OCI-M1 (cell line): ENCODE measurements around the gene SEC22B.
"Not testable (repeated sequence)": the region's sequence is repeated elsewhere in the genome, so short reads cannot be mapped to it uniquely, and the experiment has no call there.

Experiments used
- DNase-seq: peaks from one replicate; lab custom pipeline; 2025; lab: John Stamatoyannopoulos, UW

SEC22B gene

DNA sequence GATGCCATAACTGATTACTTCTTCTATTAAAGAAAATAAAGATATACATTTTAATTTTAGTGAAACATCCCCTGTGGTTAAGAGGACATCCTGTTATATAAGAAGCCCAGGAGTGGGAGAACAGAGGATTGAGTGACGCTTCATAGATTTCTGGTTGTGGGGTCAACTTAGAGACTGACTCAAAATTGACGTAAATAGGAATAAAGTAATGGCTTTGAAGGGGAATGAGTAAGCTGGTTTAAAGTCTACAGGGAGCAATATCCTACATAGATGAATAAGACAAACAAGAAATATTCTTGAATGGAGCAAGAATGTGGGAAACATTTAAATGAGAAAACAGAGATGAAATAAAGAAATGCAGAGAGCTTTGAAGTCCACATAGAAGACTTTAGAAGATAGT lies 60.2 kb downstream of the SEC22B start:
- not testable (repeated sequence) for DNase-seq

DNA sequence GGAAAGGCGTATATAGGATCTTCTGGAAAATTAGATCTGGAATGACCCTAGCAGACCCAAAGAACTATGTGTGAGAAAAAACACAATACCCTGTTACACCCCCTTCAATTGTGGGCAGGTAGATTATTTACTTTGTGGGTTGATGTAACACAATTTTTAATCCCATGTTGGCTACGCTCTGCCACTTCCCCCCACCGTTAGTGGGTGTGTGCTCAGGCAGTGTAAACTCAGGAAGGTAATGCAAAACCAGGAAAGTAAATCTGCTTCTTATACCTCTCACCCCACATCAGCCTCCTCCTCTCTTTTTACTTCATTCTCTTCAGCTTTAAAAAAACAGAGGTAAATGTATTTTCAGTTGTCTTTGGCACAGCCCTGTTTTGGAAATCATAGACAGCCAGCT lies 63.2 kb downstream of the SEC22B start:
- not testable (repeated sequence) for DNase-seq

DNA sequence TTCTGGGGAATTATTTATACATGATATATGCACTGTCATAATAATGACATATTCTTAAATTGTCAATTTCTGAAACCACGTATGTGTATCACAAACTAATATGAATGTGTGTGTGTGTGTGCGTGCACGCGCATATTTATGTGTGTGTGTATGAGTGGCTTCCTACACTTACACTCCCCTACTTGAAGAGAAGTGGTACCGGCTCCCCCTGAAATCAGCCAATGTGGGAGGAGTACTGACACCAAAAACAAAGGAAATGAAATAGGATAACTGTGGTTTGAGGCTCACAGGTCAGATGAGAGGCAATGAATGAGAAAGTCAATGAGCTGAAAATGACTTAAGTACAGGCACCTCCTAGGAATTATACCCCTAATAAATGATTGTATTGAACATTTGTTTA lies 64.1 kb downstream of the SEC22B start:
- not testable (repeated sequence) for DNase-seq

DNA sequence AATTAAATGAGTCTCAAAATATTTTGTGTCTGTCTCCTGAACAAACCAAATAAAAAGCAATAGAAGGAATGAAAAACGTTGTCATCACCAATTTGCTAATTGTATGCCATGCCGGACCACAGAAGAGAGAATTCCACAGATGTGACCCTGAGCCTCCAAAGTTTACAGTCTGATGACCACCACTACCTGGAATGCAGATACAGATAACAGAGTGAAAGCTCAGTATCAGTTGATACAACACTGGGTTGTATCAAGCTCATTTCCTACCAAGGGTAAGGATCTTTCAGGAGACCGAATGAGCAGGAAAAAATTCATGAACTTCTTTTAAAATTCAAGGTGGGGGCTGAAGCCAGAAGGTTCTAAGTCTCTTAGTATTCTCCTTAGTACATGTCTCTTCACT lies 64.5 kb downstream of the SEC22B start:
- DNase-seq, result not testable (repeated sequence)

DNA sequence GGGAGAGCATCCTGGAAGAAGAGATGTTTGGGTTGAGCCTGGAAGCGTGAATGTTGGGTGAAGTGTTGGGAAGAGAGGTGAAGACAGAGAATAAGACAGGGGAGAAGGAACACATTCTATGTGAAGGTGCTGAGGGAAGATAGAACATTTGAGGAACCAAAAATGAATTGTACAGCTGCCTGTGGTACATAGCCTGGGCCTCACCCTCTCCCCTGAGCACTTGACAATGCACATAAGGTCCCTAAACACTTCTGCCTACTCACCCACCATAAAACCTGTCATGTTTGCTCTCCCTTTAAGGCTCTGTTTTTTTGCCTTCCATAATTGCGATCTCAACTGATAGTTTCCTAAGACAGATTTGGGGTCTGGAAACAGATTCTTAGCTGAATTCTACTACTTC lies 65.3 kb downstream of the SEC22B start:
- not testable (repeated sequence) for DNase-seq

DNA sequence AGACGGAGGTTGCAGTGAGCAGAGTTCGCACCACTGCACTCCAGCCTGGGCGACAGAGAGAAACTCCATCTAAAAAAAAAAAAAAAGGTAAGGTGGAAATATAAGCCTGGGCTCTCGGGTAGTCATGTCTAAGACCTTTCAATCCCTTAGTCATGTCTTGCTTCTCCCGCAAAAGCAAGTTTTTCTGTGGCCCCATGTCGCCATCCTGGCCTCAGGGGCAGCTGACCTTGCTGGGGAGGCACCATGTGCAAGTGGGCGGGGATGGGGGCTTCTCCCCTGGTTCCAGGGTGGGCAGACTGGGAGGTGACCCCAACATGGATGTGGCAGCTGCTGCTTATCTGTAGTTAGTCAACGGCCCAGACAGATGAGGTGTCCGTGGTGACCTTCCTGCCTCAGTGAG lies 66.7 kb downstream of the SEC22B start:
- not testable (repeated sequence) for DNase-seq

DNA sequence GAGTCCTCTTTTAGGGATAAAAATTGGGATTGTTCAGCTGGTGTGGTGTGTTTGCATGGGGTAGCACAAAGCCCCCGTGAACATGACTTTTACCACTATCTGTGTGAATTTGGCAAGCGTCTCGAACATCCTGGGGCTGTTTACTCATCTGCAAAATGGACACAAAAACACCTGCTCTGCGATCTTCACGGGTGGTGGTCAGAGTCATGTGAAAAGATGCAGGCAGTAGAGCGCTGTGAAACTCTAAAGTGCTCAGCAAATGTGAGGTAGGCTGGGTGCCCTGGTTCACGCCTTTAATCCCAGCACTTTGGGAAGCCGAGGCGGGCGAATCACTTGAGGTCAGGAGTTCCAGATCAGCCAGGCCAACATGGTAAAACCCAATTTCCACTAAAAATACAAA lies 67.1 kb downstream of the SEC22B start:
- not testable (repeated sequence) for DNase-seq

DNA sequence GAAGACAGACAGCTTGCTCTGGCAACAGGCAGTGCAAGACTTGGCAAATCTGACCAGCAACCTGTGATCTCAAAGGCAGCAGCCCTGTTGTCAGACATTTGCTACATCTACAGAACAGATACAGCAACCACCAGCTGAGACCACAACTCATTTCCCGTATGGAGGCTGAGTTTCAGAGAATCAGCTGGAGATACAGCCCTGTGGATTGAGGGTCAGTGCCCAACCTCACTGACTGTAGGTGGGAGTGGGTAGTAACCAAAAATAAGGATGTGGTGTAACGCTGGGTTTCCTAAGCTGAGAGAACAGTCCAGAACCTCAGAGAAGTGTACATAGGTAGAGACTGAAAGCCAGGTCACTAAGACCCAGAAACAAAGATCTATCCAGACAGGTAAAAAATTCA lies 71.0 kb downstream of the SEC22B start:
- not testable (repeated sequence) for DNase-seq

DNA sequence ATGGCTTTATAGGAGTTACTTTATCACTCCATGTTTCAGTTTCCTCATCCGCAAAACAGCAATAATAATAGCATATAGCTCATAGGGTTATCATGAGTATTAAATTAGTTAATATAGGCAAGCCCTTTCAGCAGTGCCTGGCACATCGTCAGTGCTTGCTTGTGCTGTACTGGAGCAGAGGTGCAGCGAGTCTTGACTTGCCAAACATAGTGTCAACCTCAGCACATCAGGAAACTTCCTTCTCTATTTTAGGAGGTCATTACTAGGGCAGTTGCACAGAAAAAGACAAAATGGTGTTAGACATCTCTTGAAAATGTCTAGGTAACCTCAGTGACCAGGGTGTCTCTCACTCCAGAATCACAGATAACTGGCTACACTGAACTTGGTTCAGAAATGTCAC lies 72.6 kb downstream of the SEC22B start:
- DNase-seq, result not testable (repeated sequence)

DNA sequence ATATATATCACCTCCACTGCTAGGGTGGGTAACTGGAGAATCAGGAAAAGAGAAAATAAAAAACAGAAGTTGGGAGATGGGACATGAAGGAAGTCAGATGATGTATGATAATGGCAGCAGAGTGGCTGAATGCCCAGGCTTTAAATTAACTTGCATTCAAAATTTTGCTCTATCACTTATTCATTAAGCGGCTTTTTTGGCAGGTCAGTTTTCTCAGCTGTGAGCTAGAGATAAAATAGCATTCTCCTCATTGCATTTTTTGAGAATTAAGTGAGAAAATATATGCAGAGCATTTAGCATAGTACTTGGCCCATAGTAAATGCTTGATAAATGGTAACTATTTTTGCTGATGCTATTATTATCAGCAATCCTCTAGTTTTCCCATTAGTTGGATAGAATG lies 74.7 kb downstream of the SEC22B start:
- not testable (repeated sequence) for DNase-seq
